Lower lobe of right lung (tissue), 2 donors: ENCODE measurements around the gene LY6G5B. TPM values are rescaled to one million over a fixed set of nuclear protein-coding genes. Genes with fewer than 3 reads are reported as not detected.
A peak's percentile ranks its signal among the peaks of the same experiment; 100 is the strongest.

Experiments
- ATAC-seq, 2 donors: fragments of 200-7000 bp; cut with Tn5 transposase; one replicate each; pipeline ENCODE4 v1.9.1; 2020 to 2022; ENCODE audit warnings: mild to moderate bottlenecking in 2 of 2, moderate library complexity in 2 of 2
- DNase-seq: peaks from one replicate; pipeline ENCODE4 v3.0.0-alpha.2; 2020
- H3K27ac ChIP-seq: fragments of 200-600 bp; one replicate; pipeline ENCODE4 v1.8.0; 2022
- H3K27me3 ChIP-seq: fragments of 200-600 bp; one replicate; pipeline ENCODE4 v1.8.0; 2022; ENCODE audit warnings: low read depth
- H3K36me3 ChIP-seq: fragments of 200-600 bp; one replicate; pipeline ENCODE4 v1.8.0; 2022; ENCODE audit warnings: mild to moderate bottlenecking
- H3K4me1 ChIP-seq: fragments of 200-600 bp; one replicate; pipeline ENCODE4 v1.8.0; 2022
- H3K4me3 ChIP-seq: fragments of 200-600 bp; one replicate; pipeline ENCODE4 v1.8.0; 2022; ENCODE audit warnings: mild to moderate bottlenecking
- H3K9me3 ChIP-seq: fragments of 200-600 bp; one replicate; pipeline ENCODE4 v1.8.0; 2022
- intact Hi-C: fragments of 100-400 bp; cut with DNase I; formaldehyde crosslinking; loops from one replicate; pipeline ENCODE4 v1.11.0; 2022
- total RNA-seq: library from RNA; stranded (reverse); fragmentation: NEBNext Ultra II Directional; extraction: Animal tissue kit (Norgen Biotek cat#: 25700); gene quantifications from one replicate; pipeline ENCODE4 v1.2.1, GENCODE V29; 2021
- TF ChIP-seq, protein P1 (sequence below): fragments of 200-600 bp; IDR thresholded peaks from one replicate; pipeline ENCODE4 v1.8.0; 2022; ENCODE audit warnings: antibody characterized with exemption, mild to moderate bottlenecking
- donor health status: DM: no; HTN: yes; CAD: no; lungs with severe emphysema.

LY6G5B gene
- total RNA-seq, 1 donor from 2014 or later: 11.0 TPM

GRCh38 chr6:31652925-31653724 is 16.7 kb upstream of the LY6G5B start:
- Histone ChIP-seq H3K27ac (peak overlapping the region; percentile 96), H3K4me3 (peak overlapping the region; percentile 87), H3K27me3 (no peaks in the 10 kb centered on the region), H3K9me3 (no peaks in the 10 kb centered on the region), H3K36me3 (peaks cover 58% of the 10 kb centered on the region), H3K4me1 (peaks cover 36% of the 10 kb centered on the region)
- intact Hi-C loops: no loop called here
- ATAC-seq (peak; percentile 87 to 88), DNase-seq (peak; percentile 88)
- TF ChIP-seq, protein P1, sequence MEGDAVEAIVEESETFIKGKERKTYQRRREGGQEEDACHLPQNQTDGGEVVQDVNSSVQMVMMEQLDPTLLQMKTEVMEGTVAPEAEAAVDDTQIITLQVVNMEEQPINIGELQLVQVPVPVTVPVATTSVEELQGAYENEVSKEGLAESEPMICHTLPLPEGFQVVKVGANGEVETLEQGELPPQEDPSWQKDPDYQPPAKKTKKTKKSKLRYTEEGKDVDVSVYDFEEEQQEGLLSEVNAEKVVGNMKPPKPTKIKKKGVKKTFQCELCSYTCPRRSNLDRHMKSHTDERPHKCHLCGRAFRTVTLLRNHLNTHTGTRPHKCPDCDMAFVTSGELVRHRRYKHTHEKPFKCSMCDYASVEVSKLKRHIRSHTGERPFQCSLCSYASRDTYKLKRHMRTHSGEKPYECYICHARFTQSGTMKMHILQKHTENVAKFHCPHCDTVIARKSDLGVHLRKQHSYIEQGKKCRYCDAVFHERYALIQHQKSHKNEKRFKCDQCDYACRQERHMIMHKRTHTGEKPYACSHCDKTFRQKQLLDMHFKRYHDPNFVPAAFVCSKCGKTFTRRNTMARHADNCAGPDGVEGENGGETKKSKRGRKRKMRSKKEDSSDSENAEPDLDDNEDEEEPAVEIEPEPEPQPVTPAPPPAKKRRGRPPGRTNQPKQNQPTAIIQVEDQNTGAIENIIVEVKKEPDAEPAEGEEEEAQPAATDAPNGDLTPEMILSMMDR: no peak

DNA sequence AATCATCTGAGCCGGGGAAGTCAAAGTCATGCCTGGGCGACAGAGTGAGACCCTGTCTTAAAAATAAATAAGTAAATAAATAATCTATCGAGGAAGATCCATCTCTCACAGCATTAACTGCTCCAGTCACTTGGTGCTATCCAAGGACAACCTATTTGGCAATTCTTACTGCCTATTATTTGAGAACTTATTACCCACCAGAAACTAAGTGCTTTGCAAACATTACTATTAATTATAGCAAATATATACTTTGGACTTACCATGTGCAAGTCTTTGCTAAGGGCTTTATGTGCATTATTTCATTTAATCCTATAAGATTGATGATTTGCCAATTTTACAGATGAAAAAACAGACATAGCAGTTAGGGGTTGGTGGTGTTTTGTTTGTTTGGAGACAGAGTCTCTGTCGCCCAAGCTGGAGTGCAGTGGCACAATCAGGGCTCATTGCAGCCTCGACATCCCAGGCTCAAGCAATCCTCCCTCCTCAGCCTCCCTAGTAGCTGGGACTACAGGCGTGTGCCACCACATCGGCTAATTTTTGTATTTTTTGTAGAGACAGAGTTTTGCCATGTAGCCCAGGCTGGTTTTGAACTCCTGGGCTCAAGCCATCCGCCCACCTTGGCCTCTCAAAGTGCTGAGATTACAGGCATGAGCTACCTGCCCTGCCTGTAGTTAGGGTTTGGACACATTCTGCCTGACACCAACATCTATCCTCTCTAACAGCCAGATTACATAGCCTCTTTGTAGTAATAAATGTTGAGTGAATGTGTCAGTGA is 15.0 kb upstream of the LY6G5B start:
- intact Hi-C loops: no loop called here
- H3K9me3 ChIP-seq: no peaks in the 10 kb centered on the region
- H3K36me3 ChIP-seq: peaks cover 42% of the 10 kb centered on the region
- ATAC-seq (no peak), DNase-seq (no peak)
- TF ChIP-seq, protein P1: no peak
- H3K4me1 ChIP-seq: peaks cover 53% of the 10 kb centered on the region
- no peak overlapping the region for H3K4me3 ChIP-seq
- H3K27ac ChIP-seq: no peak overlapping the region
- no peaks in the 10 kb centered on the region for H3K27me3 ChIP-seq

DNA sequence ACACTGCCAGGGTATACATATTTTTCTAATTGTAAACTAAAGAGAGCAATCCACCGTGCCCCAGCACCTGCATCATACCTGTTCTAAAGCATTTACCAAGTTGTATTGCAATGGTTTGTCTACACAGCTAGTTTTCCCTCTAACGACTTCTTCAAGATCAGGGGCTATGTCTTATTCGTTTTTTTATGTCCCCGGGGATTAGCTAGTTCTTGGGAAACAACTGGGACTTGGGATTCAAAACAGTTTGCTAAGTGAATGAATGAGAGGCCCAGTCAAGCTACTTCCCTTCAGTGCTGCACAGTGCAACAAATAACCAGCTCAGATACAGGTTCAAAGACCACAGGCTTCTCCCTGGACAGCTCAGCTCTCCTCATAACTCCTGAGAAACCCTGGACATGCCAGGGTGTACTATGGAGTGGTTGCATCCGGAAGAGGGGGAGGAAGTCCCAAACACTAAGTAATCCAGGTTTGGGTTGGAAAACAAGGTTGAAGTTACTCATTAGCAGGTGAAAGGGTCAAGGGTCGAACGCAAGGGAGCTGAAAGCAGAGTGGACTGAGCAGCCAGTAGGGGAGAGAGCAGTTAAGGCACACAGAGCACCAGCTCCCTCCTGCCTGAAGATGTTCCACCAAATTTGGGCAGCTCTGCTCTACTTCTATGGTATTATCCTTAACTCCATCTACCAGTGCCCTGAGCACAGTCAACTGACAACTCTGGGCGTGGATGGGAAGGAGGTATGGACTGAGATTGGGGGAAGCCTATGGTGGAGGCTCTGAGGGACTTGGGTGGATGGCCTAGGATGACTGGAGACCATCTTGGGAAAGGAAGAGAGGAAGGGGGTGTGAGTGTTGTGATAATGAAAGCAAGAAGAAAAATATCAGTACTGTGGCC is 14.2 kb upstream of the LY6G5B start, which contains the start of gene APOM:
Gene APOM, plus strand, starts transcription at position 546 of the 889 bp plus-strand sequence. Its CDS starts 73 bp downstream, at position 619.
- intact Hi-C loops: no loop called here
- H3K4me1 ChIP-seq: peaks cover 50% of the 10 kb centered on the region
- H3K36me3 ChIP-seq: peaks cover 34% of the 10 kb centered on the region
- H3K27ac ChIP-seq: no peak within 1 kb of the TSS
- TF ChIP-seq, protein P1: no peak
- no peaks in the 10 kb centered on the region for H3K9me3 ChIP-seq
- no peaks in the 10 kb centered on the region for H3K27me3 ChIP-seq
- DNase-seq (no peak), ATAC-seq (no peak)
- no peak within 1 kb of the TSS for H3K4me3 ChIP-seq

DNA sequence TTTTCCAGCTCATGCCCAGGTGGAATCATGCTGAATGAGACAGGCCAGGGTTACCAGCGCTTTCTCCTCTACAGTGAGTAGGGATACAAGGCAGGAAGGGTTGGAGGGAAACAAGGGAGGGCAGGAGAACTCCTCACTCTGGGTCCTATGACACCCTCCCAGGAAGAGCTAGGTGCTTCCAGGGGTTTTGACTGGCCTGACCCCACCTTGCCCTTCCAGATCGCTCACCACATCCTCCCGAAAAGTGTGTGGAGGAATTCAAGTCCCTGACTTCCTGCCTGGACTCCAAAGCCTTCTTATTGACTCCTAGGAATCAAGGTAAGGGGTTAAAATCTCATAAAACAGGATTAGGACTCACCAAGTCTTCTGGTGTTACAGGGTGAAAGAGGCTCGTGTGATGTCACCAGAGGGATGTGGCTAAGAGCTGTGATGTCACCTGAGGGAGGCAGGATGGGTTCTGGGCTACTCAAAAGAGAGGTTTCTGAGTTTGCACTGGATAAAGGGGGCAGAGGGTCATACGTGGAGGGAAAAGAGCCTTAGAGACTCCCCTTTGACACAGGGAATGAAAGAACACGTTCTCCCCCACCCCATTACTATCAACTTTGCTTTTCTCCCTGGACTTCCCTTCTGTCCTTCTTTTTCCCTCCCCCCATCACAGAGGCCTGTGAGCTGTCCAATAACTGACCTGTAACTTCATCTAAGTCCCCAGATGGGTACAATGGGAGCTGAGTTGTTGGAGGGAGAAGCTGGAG is 12.2 kb upstream of the LY6G5B start:
- Histone ChIP-seq H3K4me1 (peaks cover 51% of the 10 kb centered on the region), H3K4me3 (no peak overlapping the region), H3K36me3 (peaks cover 36% of the 10 kb centered on the region), H3K27me3 (no peaks in the 10 kb centered on the region), H3K27ac (peak overlapping the region; percentile 6), H3K9me3 (no peaks in the 10 kb centered on the region)
- TF ChIP-seq, protein P1: no peak
- intact Hi-C loops: no loop called here
- no peak for ATAC-seq
- no peak for DNase-seq
